Panc1 (cell line): Measurements from ENCODE around the gene ADORA2B.

Source experiments
- POLR2AphosphoS5 ChIP-seq: IDR thresholded peaks from 2 replicates; pipeline ENCODE4 v1.6.1; 2012; ENCODE audit warnings: mild to moderate bottlenecking, low read depth, low read length, moderate library complexity
- TCF7L2 ChIP-seq: IDR thresholded peaks from 2 replicates; pipeline ENCODE4 v1.6.1; 2011; ENCODE audit warnings: mild to moderate bottlenecking, low read depth, low read length, inconsistent platforms
- TF ChIP-seq, protein P1 (sequence below): fragments of 450-650 bp; IDR thresholded peaks from 2 replicates; pipeline ENCODE4 v1.5.1; 2017; ENCODE audit warnings: mild to moderate bottlenecking
- TF ChIP-seq, protein P2 (sequence below), 2 experiments: IDR thresholded peaks; 2 replicates each; pipeline ENCODE4 v1.6.1; 2011 to 2012; ENCODE audit warnings: low read depth in 2 of 2, control low read depth in 1 of 2, low read length in 1 of 2, mild to moderate bottlenecking in 1 of 2, moderate library complexity in 1 of 2; ENCODE audit not compliant: insufficient read depth in 1 of 2

DNA sequence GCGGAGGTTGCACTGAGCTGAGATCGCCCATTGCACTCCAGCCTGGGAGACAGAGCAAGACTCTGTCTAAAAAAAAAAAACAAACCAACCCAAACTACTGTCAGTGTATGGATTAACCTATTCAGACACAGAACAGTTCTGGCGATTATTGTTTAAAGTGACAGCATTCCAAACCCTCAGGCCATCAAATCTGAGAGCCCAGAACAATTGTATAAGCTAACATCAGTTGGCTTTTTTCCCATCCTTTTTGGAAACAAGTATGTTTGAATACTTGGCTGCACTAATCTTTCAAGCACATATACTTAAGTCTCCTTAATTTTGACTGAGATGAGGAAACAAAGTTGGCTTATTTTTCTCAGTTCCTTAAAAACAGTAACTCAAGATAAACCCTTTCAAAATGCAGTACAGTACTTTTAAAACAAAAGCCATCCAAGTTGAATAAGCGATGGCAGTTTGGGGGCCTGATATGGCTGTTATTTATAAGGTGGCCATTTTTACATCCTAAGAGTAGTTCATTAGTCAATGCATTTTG is 53.2 kb downstream of the ADORA2B start:
- TF ChIP-seq, protein P1, sequence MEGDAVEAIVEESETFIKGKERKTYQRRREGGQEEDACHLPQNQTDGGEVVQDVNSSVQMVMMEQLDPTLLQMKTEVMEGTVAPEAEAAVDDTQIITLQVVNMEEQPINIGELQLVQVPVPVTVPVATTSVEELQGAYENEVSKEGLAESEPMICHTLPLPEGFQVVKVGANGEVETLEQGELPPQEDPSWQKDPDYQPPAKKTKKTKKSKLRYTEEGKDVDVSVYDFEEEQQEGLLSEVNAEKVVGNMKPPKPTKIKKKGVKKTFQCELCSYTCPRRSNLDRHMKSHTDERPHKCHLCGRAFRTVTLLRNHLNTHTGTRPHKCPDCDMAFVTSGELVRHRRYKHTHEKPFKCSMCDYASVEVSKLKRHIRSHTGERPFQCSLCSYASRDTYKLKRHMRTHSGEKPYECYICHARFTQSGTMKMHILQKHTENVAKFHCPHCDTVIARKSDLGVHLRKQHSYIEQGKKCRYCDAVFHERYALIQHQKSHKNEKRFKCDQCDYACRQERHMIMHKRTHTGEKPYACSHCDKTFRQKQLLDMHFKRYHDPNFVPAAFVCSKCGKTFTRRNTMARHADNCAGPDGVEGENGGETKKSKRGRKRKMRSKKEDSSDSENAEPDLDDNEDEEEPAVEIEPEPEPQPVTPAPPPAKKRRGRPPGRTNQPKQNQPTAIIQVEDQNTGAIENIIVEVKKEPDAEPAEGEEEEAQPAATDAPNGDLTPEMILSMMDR: no peak
- no peak for TF ChIP-seq POLR2AphosphoS5
- TF ChIP-seq, protein P2, sequence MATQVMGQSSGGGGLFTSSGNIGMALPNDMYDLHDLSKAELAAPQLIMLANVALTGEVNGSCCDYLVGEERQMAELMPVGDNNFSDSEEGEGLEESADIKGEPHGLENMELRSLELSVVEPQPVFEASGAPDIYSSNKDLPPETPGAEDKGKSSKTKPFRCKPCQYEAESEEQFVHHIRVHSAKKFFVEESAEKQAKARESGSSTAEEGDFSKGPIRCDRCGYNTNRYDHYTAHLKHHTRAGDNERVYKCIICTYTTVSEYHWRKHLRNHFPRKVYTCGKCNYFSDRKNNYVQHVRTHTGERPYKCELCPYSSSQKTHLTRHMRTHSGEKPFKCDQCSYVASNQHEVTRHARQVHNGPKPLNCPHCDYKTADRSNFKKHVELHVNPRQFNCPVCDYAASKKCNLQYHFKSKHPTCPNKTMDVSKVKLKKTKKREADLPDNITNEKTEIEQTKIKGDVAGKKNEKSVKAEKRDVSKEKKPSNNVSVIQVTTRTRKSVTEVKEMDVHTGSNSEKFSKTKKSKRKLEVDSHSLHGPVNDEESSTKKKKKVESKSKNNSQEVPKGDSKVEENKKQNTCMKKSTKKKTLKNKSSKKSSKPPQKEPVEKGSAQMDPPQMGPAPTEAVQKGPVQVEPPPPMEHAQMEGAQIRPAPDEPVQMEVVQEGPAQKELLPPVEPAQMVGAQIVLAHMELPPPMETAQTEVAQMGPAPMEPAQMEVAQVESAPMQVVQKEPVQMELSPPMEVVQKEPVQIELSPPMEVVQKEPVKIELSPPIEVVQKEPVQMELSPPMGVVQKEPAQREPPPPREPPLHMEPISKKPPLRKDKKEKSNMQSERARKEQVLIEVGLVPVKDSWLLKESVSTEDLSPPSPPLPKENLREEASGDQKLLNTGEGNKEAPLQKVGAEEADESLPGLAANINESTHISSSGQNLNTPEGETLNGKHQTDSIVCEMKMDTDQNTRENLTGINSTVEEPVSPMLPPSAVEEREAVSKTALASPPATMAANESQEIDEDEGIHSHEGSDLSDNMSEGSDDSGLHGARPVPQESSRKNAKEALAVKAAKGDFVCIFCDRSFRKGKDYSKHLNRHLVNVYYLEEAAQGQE (IDR thresholded peaks at IDR 0.05; ENCODE audit: insufficient read depth in 1 of 2, low read depth in 2 of 2, low read length in 1 of 2): no peak
- TF ChIP-seq TCF7L2: no peak
